IPS DF 4.7 (cell line): Measurements from ENCODE around the gene ADAMTSL1.

Experiments used
- DNase-seq: peaks from one replicate; pipeline ENCODE4 v3.0.0-alpha.2; 2013; ENCODE audit warnings: low spot score; ENCODE audit errors: extremely low read depth

Gene ADAMTSL1

DNA sequence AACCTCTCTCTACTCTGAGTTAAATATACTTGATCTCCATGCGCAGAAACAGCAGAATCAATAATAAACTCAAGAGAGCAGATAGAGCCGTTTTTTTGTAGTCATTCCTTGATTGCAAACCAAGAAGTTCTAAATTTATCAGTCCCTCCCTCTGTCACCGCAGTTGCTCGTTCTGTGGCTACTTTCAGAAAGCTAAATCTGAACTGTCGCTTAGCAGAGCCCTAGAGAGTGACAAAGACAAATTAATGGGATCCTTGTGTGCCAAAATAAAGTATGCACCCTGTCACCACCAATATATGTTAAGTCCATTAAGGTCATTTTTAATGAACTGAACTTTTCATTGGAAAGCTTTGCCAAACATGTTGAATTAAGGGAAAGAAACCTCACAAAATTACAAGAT is 218.3 kb downstream of the ADAMTSL1 start:
- DNase-seq, result no peak

DNA sequence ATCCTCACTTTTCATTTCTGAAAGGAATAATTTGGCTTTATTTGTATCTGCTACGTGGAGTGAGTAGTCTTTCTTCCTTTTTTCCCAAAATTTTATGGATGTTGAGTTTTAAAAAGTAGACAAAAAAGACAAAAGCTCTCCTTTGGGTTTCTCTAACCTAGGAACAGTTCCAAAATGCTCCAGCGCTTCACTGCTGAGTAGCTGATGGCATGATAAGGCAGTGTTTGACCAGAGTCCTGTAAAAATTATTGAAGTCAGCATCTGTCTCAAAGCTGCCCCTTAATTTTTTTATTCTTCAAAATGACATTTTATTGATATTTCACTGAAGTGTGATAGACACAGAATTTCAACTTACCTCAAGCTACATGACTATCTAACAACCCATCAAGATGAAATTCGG is 219.0 kb downstream of the ADAMTSL1 start:
- no peak for DNase-seq

DNA sequence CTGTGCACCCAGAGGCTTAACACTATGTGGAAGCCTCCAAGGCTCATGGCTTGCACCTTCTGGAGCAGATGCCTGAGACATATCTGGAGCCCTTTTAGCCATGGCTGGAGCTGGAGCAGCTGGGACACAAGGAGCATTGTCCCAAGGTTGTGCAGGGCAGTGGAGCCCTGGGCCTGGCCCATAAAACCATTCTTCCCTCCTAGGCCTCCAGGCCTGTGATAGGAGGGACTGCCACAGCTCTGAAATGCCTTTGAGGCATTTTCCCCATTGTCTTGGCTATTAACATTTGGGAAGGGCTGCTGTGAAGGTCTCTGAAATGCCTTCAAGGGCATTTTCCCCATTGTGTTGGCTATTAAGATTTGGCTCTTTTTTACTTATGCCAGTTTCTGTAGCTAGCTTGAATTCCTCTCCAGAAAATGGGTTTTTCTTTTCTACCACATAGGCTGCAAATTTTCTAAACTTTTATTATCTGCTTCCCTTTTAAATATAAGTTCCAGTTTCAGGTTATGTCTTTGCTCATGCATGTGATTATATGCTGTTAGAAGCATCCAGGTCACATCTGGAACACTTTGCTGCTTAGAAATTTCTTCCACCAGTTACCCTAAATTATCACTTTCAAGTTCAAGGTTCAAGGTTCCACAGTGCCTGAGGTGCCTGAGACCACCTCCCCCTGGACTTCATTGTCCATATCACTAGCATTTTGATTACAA is 221.2 kb downstream of the ADAMTSL1 start:
- no peak for DNase-seq

DNA sequence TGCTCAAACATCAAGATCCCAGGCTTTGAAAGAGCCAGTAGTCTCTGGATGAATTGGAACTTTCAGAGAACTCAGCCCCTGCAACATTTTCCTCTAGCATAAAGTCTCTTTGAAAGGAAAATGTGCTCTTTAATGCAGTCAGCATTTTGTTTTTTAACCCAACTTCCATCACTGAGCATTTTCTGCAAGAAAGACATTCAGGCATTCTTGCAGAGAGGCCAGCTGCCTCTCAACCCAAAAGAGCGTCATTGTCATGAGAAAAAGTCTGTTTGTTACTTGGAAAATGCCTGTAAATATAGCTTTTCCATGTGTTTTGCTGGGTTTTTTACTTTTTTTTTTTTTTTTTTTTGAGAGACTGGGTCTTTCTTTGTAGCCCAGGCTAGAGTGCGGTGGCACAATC is 225.0 kb downstream of the ADAMTSL1 start:
- no peak for DNase-seq

DNA sequence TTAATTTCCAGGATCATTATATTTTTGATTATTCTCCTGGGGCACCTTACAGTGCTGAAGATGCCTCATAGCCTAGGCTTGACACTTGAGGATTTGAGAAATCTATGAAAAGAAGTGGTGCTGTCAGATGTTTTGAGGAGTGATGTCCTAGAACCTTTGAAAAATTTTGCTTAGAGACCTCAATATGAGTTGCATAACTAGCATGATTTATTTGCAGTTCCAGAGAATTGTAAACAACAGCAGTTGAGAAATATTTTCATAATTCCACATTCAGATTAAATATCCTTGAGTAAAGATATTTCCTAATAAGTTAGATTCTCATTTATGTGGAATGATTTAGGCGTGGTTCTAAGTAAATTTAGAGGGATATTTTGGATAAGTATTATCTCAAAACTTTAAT is 225.8 kb downstream of the ADAMTSL1 start:
- DNase-seq, result no peak

DNA sequence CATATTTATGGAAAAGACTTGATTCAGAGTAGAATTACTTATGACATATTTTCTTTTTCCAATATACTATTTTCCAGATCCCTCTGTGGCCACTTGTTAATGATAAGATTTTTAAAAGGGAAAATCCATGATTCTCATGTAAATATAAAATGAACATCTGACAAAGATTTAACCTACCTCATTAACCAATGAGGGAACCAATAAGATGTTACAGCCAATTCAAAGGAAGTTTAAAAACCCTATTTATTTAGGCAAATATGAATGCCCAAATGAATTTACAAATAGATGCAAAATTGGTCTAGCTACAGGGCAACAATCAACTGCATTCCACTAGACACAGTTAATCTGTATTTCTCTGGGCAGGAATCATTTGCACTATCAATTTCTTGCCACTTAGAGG is 226.8 kb downstream of the ADAMTSL1 start:
- DNase-seq, result no peak

DNA sequence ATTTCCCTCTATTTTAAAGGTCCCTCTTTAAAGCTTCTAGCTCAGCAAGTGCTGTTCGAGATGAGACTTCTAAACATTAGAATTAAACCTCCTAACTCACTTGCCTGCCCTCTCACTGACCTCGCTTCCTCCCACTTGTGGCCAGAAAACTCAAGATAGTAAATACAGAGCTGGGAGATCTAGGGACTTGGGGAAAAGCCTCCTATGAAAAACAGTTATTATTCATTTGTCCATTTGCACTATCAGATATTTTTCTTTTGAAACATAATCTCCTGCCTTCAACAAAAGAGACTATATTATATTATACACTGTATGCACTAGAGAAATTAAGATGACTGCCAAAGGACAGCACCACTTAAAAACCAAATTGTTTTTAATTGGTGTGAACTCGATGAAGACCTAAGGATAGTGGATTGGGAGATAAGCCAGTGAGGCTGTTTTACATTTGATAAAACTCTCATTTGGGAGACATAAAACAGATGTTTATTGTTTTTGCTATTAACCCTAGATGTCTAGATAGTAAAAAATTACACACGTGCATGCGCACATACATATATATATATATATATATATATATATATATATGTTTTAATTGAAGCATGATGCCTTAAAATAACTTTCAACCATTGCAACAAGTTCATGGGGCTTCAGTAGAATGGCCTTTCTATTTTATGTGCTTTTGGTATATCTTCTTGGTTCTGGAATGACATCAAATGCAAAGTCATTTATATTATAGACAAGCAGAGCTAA is 229.4 kb downstream of the ADAMTSL1 start:
- no peak for DNase-seq

DNA sequence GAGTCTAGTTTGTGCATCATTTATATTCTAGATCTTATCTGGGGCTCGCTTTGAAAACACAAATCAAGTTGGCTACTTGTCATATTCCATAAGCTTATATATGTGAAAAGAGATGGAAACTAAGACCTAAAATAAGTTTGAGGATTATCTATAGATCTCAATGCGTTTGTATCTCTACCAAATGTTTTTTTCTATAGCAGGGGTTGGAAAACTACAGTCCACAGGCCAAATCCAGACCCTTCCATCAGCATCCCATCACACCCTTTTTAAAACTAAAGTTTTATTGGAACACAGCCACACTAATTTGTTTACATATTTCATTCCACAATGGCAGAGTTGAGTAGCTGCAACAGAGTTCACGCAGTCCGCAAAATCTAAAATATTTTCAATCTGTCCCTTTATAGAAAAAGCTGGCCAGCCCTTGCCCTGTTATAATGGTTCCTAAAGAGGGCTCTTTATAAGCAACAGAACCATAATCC is 230.0 kb downstream of the ADAMTSL1 start:
- no peak for DNase-seq

DNA sequence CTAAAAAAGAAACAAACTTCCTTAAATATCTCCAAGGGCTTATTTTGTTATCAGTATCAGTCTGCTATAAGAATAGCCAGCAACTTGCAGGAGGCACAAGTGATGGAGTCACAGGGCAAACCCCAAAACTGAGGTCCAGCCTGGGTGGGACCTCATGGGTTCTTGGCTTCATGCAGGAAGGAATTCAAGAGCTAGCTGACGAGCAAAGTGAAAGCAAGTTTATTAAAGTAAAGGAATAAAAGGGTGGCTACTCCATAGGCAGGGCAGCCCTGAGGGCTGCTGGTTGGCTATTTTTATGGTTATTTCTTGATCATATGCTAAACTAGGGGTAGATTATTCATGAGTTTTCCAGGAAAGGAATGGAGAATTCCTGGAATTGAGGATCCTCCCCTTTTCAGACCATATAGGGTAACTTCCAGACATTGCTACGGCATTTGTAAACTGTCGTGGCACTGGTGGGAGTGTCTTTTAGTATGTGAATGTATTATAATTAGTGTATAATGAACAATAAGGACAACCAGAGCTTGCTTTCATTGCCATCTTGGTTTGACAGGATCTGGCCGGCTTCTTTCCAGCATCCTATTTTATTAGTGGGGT is 231.9 kb downstream of the ADAMTSL1 start:
- no peak for DNase-seq

DNA sequence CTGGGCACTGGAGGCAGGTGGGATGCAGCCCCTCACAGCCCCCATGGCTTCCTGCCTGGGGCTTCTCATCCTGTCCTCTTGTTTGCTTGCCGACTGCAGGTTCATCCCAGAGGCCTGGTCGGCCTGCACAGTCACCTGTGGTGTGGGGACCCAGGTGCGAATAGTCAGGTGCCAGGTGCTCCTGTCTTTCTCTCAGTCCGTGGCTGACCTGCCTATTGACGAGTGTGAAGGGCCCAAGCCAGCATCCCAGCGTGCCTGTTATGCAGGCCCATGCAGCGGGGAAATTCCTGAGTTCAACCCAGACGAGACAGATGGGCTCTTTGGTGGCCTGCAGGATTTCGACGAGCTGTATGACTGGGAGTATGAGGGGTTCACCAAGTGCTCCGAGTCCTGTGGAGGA is 232.7 kb downstream of the ADAMTSL1 start:
- no peak for DNase-seq

DNA sequence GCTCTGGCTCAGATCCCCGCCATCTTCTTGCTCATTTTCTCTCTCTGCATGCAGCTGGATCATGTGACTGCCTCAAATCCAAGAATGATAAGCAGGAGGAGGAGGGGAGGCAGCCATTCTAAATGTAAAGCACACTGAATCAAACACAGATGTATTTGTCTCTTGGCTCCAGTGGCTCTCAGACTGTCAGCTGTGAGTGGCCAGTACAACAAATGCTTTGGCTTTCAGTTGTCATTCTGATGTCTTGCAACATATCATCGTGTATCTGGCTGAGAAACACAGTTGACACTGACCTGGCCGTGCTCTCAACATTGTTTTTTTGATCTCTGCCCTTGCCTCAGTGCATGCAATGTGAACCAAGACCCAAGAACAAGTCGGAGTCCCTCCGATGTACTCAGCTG is 233.1 kb downstream of the ADAMTSL1 start:
- no peak for DNase-seq

DNA sequence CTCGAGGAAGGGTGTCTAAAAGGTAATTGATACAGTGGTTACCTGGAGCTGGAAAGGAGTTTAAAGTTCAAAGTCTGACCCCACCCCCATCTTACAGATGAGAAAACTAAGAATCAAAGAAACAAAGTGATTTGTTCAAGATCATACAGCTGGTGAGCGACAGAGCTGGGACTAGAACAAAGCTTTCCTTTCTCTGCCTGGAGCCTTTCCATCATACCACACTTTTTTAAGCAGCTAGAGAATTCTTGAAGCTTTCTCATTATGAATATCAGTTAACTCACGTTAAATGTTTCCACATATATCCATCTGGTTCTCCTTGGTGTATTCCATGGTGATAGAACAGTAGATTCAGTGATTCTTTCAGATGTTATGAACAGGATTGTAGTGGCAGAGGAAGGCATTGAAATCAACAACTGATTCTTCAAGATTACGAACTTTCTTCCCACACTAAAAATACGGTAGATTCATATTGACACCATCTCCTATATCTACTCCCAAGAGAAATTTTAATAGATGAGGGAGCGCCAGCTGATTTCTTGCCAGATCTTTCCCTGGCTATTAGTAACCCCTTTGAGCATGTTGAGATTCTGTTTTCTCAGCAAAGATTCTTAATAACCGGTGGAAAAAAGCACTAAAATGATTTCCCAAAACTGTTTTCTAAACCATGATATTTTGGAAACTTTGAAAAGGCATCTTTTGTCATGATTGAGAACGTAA is 233.7 kb downstream of the ADAMTSL1 start:
- DNase-seq, result no peak

DNA sequence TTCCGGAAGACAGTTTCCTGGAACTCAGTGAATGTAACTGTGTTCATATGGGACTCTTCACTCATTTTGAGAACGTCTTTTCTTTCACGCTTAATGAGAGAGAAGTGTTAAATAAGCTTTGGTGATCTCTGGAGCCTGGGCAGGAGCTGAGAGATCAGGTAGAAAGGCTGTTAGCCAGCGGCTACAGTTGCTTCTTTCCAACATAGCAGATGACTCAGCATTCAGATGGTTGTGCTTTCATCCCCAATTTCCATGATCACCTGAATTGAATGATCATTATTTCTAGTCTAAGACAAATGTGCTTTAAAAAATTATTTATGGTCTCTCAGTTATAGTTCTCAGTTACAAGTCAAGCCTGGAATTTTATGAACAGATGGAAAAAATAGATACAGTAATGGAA is 234.5 kb downstream of the ADAMTSL1 start:
- DNase-seq, result no peak

DNA sequence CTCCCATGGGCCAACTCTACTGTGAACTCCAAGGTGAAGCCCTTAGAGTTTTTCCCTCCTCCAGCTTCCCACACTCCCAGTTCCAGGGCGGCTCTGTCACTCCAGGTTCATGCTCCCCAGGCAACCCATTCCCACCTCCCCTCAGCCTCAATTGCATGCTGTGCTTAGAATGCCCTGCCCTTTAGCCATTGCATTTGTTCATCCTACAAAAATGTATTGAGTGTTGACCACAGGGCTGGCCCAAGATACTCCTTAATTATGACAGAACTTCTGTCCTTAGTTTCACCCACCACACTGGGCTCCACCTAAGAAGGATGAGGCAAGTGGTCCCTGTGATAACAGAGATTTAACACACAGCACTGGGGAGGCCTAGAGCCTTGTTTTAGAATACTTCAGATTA is 236.1 kb downstream of the ADAMTSL1 start:
- DNase-seq, result no peak

DNA sequence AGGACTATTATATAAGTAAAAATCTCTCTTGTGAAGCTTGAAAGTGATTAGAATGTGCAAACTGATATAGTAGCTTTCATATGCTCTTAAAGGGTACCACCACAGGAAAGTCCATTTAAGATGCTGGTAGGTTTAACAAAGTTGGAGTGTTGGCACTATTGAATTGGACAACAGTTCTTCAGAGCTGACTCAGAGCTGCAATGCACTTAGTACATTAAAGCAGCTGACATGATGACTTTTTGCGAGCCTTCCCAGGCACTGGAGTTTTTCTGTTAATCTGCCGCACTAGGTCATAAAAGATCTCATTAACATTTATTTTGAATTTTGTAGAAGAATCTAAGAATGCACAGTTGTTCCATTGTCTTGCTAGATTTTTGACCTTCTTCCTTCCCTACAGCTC is 243.8 kb downstream of the ADAMTSL1 start:
- no peak for DNase-seq

DNA sequence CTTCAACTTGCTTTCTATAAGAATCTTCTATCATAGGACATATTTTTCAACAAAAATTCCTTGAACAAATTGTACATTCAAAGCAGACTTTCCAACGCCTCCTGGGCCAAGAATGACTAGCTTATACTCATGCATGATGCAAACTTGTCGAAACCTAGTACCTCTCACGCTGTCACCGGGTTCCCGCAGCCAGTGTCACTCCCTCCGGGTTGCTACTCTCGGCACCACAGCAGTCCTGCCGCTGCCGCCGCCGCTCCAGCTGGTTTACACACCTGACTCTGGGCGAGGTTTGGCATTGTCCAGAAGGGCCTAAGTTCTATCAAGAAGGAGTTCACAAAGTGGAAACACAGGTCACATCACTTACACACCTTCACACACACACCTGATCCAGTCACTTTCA is 244.4 kb downstream of the ADAMTSL1 start:
- no peak for DNase-seq

DNA sequence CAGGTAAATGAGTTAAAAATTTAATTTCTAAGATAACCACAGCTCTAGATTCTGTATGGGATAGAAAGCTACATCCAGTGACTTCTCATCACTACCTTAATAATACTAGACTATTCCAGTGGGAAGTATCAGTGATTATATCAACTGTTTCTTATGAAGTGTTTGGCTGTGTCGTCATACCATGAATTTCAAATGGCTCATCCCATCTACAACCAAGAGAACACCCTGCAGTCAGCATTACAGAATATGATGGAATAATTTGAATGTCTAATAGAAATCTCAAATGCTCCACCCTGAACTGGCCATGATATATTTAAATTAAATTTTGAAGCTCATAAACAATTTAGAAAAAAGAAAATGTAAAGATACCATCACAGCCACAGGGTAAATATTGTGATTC is 245.0 kb downstream of the ADAMTSL1 start:
- no peak for DNase-seq

DNA sequence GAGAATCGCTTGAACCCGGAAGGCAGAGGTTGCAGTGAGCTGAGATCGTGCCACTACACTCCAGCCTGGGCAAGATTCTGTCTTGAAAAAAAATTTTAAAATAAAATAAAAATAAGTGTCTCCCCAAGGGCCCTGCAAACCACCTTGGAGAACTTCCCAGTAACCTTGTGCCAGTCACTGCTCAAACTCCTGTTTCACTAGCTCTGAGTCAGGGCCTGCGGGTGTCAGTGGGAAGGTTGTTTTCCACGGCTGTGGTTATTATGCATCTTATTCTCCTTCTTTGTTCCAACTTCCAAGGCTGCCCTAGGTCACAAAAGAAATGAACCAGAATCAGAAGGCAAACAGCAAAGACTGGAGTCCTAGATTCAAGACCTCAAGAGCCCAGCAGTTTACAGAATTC is 246.7 kb downstream of the ADAMTSL1 start:
- DNase-seq, result no peak

DNA sequence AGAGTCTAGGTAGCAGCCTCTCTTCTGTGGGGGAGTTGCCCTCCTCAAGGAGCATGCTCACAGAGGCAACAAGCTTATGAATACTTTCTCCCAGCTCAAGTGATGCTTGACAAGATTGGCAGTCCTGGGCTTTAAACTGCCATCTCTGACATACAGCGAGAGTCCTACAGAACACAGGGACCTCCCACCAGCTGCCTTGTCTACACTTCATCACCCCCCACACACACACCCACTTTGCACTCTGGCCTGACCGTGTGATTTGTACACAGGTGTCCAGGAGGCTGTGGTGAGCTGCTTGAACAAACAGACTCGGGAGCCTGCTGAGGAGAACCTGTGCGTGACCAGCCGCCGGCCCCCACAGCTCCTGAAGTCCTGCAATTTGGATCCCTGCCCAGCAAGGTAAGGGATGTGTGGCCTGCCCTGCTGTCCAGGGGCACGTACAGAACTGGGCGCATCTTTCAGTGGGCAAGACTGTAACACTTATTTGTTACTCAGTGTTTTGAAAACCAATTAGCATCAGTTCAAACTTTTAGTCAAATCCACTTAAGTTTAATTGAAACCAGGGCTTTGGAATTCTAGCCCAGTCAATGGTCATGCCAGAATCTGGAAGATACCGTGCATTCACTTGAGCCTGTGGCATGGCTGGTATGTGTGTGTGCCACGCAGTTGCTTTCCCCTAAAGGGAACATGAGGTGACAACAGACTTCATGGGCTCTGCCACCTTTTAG is 247.5 kb downstream of the ADAMTSL1 start:
- no peak for DNase-seq

DNA sequence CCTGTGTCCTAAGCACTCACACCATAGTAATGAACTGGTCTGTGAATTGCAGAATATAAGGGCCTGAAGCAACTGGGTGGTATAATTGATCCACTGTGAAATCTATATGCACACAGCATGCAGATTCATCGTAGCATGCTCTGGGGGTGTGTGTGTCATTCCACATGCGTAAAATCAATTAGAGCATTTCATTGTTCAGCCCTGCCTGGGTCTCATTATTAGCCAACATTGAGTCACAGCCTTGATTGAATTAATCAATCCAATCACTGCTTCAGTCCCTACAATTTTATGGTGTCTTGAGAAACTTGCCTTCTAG is 248.0 kb downstream of the ADAMTSL1 start:
- no peak for DNase-seq

DNA sequence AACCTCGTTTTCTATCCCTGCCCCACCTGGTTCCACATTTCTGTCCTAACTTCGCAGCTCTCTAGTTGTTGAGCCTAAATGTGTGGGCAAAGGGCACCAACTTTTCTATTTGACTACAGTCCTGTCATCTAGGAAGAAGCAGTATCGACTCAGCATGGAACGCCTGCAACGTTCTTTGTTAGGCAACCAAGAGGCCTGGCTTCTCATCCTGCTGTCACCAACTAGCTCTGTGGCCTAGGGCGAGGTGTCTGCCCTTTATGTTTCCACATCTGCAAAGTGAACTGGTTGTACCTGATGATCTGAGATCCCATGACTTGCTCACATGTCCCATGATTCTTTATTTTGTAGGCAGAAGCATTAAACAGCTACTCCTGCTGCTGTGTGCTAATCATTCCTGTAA is 248.9 kb downstream of the ADAMTSL1 start:
- DNase-seq, result no peak

DNA sequence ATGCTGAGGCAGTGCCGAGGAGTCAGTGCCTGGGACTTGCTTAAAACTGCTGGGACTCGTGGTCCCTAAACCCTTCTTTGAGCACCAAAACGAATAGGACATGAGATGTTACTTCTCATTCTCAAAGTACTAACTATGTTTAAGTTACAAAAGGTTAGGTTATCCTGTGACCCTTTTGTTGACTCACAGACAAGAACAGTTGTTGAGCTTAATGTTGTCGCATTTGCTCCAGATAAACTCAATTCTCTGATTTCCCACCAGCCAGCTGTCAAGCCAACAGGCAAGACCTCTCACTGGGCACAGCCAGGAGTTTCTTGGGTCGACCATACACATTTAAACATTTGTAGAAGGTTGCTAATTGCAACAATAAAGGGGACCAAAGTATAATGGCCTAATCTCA is 249.4 kb downstream of the ADAMTSL1 start:
- no peak for DNase-seq
